A549 (cell line): ENCODE data around the gene CEND1. TPM values are rescaled to one million over a fixed set of nuclear protein-coding genes. Genes with fewer than 3 reads are reported as not detected.
A peak's percentile ranks its signal among the peaks of the same experiment; 100 is the strongest.

Experiments used
- ATAC-seq, 2 experiments: fragments of 200-7000 bp in 1 of 2; fragments of >200 bp in 1 of 2; cut with Nextera tagmentation in 1 of 2; cut with Tn5 transposase in 1 of 2; 3 replicates each; pipeline versions ENCODE4 v1.8.0 to v1.9.1; 2018 to 2020; ENCODE audit warnings: mild to moderate bottlenecking in 1 of 2, moderate library complexity in 1 of 2
- CTCF ChIA-PET: fragments of 300-600 bp; sonication (Branson Sonifier 250); formaldehyde crosslinking; extraction: SDS; loops from one replicate; lab custom pipeline; 2021; ENCODE audit warnings: antibody characterized with exemption, inconsistent platforms; lab: Yijun Ruan, JAX
- POLR2A ChIA-PET: fragments of 350-600 bp; formaldehyde crosslinking; extraction: SDS; loops from one replicate; lab custom pipeline; 2021; ENCODE audit warnings: antibody characterized with exemption, inconsistent platforms; lab: Yijun Ruan, JAX
- DNase-seq, 2 experiments: peaks; one replicate each; pipeline versions ENCODE4 v3.0.0 to v3.0.0-alpha.2; 2011 to 2016; ENCODE audit warnings: low read depth in 1 of 2, low spot score in 1 of 2
- FAIRE-seq: peaks from 2 replicates; lab custom pipeline; 2011; peaks lifted over from hg19 to GRCh38; lab: Jason Lieb, UNC
- H3K27ac ChIP-seq, 2 experiments: fragments of >200 bp; sonication (Bioruptor Twin); formaldehyde crosslinking; 3 replicates each; pipeline ENCODE4 v1.5.1; 2016 to 2017
- H3K4me1 ChIP-seq: fragments of >200 bp; sonication (Bioruptor Twin); formaldehyde crosslinking; 3 replicates; pipeline ENCODE4 v1.6.1; 2016
- H3K4me2 ChIP-seq: fragments of >200 bp; sonication (Bioruptor Twin); formaldehyde crosslinking; 3 replicates; pipeline ENCODE4 v1.6.1; 2016
- H3K4me3 ChIP-seq: fragments of >200 bp; sonication (Bioruptor Twin); formaldehyde crosslinking; 3 replicates; pipeline ENCODE4 v1.5.1; 2016
- H3K9me3 ChIP-seq: fragments of >200 bp; sonication (Bioruptor Twin); formaldehyde crosslinking; 3 replicates; pipeline ENCODE4 v1.6.1; 2016
- BCL3 ChIP-seq: fragments of >200 bp; sonication (Bioruptor Twin); formaldehyde crosslinking; IDR thresholded peaks from 3 replicates; pipeline ENCODE4 v1.6.1; 2016
- BHLHE40 ChIP-seq: IDR thresholded peaks from 2 replicates; pipeline ENCODE4 v1.6.1; 2012; ENCODE audit warnings: low read depth, low read length, inconsistent platforms
- CEBPB ChIP-seq, 2 experiments: fragments of >200 bp in 1 of 2; sonication (Bioruptor Twin) in 1 of 2; formaldehyde crosslinking in 1 of 2; IDR thresholded peaks; 2 replicates each; pipeline ENCODE4 v1.6.1; 2012 to 2016
- CHD2 ChIP-seq: fragments of 150-350 bp; IDR thresholded peaks from 2 replicates; pipeline ENCODE4 v1.6.1; 2014; ENCODE audit warnings: low read length; ENCODE audit not compliant: partially characterized antibody
- FOSL2 ChIP-seq, 2 experiments: fragments of 450-650 bp in 1 of 2; fragments of >200 bp in 1 of 2; sonication (Bioruptor Twin) in 1 of 2; formaldehyde crosslinking; IDR thresholded peaks; 2 replicates each; pipeline versions ENCODE4 v1.5.0 to v1.6.1; 2016 to 2020; ENCODE audit warnings: mild to moderate bottlenecking in 1 of 2, moderate library complexity in 1 of 2
- HOXB5 ChIP-seq: fragments of 250-450 bp; sonication (Bioruptor Pico); IDR thresholded peaks from 2 replicates; pipeline ENCODE4 v1.5.0; 2020; ENCODE audit warnings: mild to moderate bottlenecking, moderate library complexity
- JUN ChIP-seq, 2 experiments: fragments of >200 bp; sonication (Bioruptor Twin); formaldehyde crosslinking; IDR thresholded peaks; 2 replicates in 1 of 2; 3 replicates in 1 of 2; pipeline ENCODE4 v1.6.1; 2016 to 2017
- MAZ ChIP-seq: fragments of 150-350 bp; IDR thresholded peaks from 2 replicates; pipeline ENCODE4 v1.6.1; 2014; ENCODE audit warnings: antibody characterized with exemption, low read depth, low read length, borderline replicate concordance
- NPAS2 ChIP-seq: fragments of 250-450 bp; sonication (Bioruptor Pico); IDR thresholded peaks from 2 replicates; pipeline ENCODE4 v1.8.0; 2022; ENCODE audit warnings: mild to moderate bottlenecking, moderate library complexity, borderline replicate concordance
- POLR2A ChIP-seq: IDR thresholded peaks from 2 replicates; pipeline ENCODE4 v1.6.1; 2012; ENCODE audit warnings: mild to moderate bottlenecking, low read length
- RARB ChIP-seq: fragments of 250-450 bp; sonication (Bioruptor Pico); IDR thresholded peaks from 2 replicates; pipeline ENCODE4 v1.8.0; 2021; ENCODE audit warnings: mild to moderate bottlenecking, moderate library complexity
- RCOR1 ChIP-seq: fragments of 150-350 bp; IDR thresholded peaks from 2 replicates; pipeline ENCODE4 v1.6.1; 2014; ENCODE audit warnings: antibody characterized with exemption, low read length, low read depth
- USF2 ChIP-seq: fragments of 450-650 bp; IDR thresholded peaks from 2 replicates; pipeline ENCODE4 v1.6.1; 2014; ENCODE audit warnings: antibody characterized with exemption
- ZFP36 ChIP-seq: fragments of 450-650 bp; IDR thresholded peaks from 2 replicates; pipeline ENCODE4 v1.6.1; 2014; ENCODE audit warnings: borderline replicate concordance; ENCODE audit not compliant: partially characterized antibody
- WGBS: methylation state at CpG from one replicate; pipeline ENCODE4 v1.1.6; 2017; ENCODE audit errors: missing lambda C conversion rate; 5-methylcytosine and 5-hydroxymethylcytosine counted together
- polyA plus RNA-seq, 4 experiments: library from polyadenylated mRNA; depleted of rRNA in 3 of 4; stranded (reverse); fragments of >200 nt; fragmentation: RNase III in 1 of 4; extraction: RNeasy Plus Mini Kit Qiagen cat#74134 plus additional on column Dnase treatment in 1 of 4; gene quantifications; 2 replicates in 3 of 4; 3 replicates in 1 of 4; pipeline ENCODE4 v1.2.3, GENCODE V29; 2011 to 2017
- TF ChIP-seq, protein P1 (sequence below): fragments of 150-350 bp; IDR thresholded peaks from 2 replicates; pipeline ENCODE4 v1.6.1; 2014; ENCODE audit warnings: low read depth, mild to moderate bottlenecking, low read length

Gene CEND1
- polyA plus RNA-seq, 2 of the 4 experiments (the other 2 are of a cell fraction) = 1.0 TPM; not detected in 1

DNA sequence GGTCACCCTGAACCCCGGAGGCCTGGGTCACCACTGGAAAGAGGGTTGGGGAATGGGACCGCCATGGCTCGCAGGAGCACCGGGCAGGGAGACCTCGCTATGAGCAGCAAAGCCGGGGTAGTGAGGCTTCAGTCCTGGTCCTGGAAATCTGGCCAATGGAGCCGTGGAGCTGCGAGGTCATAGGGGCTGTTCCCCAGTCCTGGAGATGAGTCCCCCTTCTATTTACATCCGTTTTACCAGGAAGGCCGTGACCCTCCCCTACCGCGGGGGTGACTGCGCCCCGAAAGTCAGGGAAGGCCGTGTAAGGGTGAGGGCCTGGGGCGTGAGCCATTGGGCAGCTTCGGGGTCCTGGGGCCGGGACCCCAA lies 14.7 kb upstream of the CEND1 start (continued):
- TF ChIP-seq, protein P1, sequence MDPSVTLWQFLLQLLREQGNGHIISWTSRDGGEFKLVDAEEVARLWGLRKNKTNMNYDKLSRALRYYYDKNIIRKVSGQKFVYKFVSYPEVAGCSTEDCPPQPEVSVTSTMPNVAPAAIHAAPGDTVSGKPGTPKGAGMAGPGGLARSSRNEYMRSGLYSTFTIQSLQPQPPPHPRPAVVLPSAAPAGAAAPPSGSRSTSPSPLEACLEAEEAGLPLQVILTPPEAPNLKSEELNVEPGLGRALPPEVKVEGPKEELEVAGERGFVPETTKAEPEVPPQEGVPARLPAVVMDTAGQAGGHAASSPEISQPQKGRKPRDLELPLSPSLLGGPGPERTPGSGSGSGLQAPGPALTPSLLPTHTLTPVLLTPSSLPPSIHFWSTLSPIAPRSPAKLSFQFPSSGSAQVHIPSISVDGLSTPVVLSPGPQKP = no peak
- TF ChIP-seq MAZ = no peak

- Histone ChIP-seq H3K9me3 (no peaks in the 10 kb centered on the region), H3K4me2 (peak overlapping the region; percentile 93), H3K4me3 (peak overlapping the region; percentile 60), H3K4me1 (peaks cover 22% of the 10 kb centered on the region), H3K27ac (peak overlapping the region; percentile 76 to 90)
- 89% methylated on average over 23 of the region's 26 CpGs for WGBS
- no peak for TF ChIP-seq BCL3
- no peak for TF ChIP-seq RCOR1
- TF ChIP-seq ZFP36 = no peak
- no peak for TF ChIP-seq BHLHE40
- TF ChIP-seq RARB = no peak
- no peak for TF ChIP-seq POLR2A
- ChIA-PET CTCF (interaction anchor here (1.0 to 1.4 kb wide), 3 partner anchors 8 to 21 kb away, joined by 3 to 4 read pairs (median 4); no protein-coding TSS in a partner anchor), POLR2A (interaction anchor here (2.0 kb wide), 1 partner anchor 16 kb away, joined by 9 read pairs; no protein-coding TSS in a partner anchor)
- ATAC-seq (peak in 1 of 2 experiments; percentile 2; a peak in 1 of 6 replicates), FAIRE-seq (no peak), DNase-seq (no peak)
Measured at GRCh38 chr11:803770-804598, 14.1 kb upstream of the CEND1 start.

DNA sequence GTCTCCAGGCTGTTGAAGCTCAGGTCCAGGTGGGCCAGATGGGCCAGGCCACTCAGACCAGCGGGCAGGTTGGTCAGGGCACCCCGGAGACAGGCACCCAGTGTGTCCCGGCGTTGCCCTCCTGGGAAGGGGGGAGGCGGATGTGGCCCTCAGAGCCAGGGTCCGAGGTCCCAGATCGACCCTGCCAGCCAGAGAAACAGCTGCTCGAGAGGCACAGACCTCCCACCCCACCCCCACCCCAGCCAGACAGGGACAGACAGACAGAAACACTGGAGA lies 13.5 kb upstream of the CEND1 start:
- TF ChIP-seq BCL3 = no peak
- no peak for TF ChIP-seq CHD2
- TF ChIP-seq JUN (IDR thresholded peaks at IDR 0.05) = no peak
- no peak for TF ChIP-seq NPAS2 (CRISPR knock-in tag)
- TF ChIP-seq FOSL2 (IDR thresholded peaks at IDR 0.05) = no peak
- TF ChIP-seq FOSL2 (CRISPR knock-in tag; IDR thresholded peaks at IDR 0.05) = no peak
- no peak for TF ChIP-seq CEBPB (IDR thresholded peaks at IDR 0.05)
- TF ChIP-seq HOXB5 (CRISPR knock-in tag) = no peak
- TF ChIP-seq USF2 = no peak
- CTCF ChIA-PET = interaction anchor here (1.1 to 1.4 kb wide), 3 partner anchors 16 to 249 kb away, joined by 3 to 4 read pairs (median 4); no protein-coding TSS in a partner anchor
- Histone ChIP-seq H3K4me2 (no peak overlapping the region; the same call in 2 of the 3 replicates), H3K4me1 (peaks cover 21% of the 10 kb centered on the region), H3K27ac (peak overlapping the region in 1 of 2 experiments; percentile 90; a peak in 3 of 6 replicates), H3K9me3 (no peaks in the 10 kb centered on the region), H3K4me3 (no peak overlapping the region)
- POLR2A ChIA-PET = interaction anchor here (2.0 kb wide), 1 partner anchor 16 kb away, joined by 9 read pairs; no protein-coding TSS in a partner anchor
- DNase-seq (no peak), FAIRE-seq (no peak), ATAC-seq (no peak)
- WGBS = no CpG with 5 or more reads among the region's 8 CpGs
